IPS DF 4.7 (cell line): ENCODE data around the gene SLC66A2.

Experiments used
- DNase-seq: peaks from one replicate; pipeline ENCODE4 v3.0.0-alpha.2; 2013; ENCODE audit warnings: low spot score; ENCODE audit errors: extremely low read depth

The SLC66A2 gene

GRCh38 chr18:79952456-79952995, 1.1 kb upstream of the SLC66A2 start:
- no peak for DNase-seq

GRCh38 chr18:79950515-79951341, 725 bp downstream of the SLC66A2 start:
- no peak for DNase-seq

- DNase-seq: no peak
Observed at GRCh38 chr18:79949697-79950487, 1.6 kb downstream of the SLC66A2 start.

GRCh38 chr18:79948719-79949411, 2.6 kb downstream of the SLC66A2 start:
- no peak for DNase-seq

GRCh38 chr18:79947881-79948610, 3.4 kb downstream of the SLC66A2 start:
- DNase-seq: no peak

GRCh38 chr18:79947054-79947755, 4.2 kb downstream of the SLC66A2 start:
- no peak for DNase-seq

- DNase-seq: no peak
Observed at GRCh38 chr18:79945118-79946042, 6.1 kb downstream of the SLC66A2 start.

GRCh38 chr18:79944746-79945117, 6.7 kb downstream of the SLC66A2 start:
- DNase-seq: no peak

DNA sequence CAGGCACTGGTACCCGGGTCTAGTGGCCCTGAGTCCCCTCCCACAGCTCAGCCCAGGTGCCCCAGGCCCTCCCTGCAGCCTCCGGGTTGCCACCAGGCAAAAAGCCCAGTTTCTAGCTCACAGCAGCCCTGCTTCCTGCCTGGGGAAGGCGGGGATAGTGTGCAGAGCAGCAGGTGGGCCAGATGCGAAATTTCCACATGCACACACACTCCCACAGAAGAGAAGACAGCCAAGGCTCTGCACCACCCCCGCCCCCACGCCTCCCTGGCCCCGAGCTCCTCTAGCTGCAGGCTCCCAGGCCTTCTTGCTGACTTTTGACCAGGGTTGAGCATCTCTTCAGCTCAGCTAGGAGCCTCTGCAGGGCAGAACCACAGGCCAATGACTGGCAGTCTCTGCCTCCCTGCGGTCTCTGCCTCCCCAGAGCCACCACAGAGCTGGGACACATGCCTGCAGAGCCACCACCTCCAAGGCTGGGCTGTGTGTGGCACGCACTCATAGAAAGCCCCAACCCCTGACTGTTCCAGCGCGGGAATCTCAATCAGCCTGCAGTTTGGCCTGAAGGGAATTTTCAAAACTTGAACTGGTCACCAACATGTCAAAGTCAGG, 7.2 kb downstream of the SLC66A2 start:
- no peak for DNase-seq

- no peak for DNase-seq
Observed at GRCh38 chr18:79943608-79944125, 7.8 kb downstream of the SLC66A2 start.

GRCh38 chr18:79942786-79943607, 8.5 kb downstream of the SLC66A2 start:
- DNase-seq: no peak

DNA sequence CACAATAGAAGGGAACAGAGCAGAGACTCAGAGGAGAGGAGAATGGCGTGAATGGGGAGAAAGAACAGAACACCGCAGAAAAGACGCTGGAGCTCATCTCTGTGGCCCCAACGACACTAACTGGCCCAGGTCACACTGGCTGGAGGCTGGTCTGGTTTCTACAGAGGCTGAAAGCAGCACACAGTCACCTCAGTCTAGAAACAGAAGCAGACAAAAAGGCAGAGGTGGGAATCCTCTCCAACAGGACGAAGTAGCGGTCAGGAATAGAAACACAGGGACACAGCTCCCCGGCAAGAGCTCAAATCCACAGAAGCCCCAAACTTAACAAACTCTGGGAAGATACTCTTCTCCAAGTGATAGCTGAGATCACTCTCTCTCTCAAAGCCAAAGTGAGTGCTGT, 9.2 kb downstream of the SLC66A2 start:
- no peak for DNase-seq

DNA sequence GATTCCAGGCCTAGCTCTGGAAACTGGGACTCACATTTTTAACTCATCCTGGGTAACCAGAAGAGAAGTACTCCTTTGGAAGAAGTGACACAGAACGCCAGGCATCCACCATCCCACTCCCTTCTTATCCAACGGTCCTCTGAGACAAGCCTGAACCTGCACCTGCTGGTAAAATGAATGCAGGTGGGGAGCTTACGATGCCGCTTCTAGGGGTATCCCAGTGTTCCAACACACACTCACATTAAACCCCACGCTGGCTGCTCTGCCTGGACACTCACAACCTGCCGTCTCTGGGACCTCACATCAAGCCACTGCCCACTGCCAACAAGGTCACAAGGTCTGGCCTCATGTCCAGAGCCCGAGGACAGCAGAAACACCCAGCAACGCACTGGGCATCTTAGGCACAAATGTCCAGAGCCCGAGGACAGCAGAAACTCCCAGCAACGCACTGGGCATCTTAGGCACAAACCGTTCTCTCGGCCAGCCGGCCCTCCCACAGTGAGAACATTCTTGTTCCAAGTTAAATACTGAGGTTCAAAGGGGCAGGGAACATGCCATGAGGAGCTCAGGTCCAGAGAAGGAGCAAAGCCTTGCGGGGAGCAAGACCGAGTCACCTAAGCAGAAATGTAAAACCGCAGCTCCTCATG, 9.9 kb downstream of the SLC66A2 start:
- DNase-seq: no peak

DNA sequence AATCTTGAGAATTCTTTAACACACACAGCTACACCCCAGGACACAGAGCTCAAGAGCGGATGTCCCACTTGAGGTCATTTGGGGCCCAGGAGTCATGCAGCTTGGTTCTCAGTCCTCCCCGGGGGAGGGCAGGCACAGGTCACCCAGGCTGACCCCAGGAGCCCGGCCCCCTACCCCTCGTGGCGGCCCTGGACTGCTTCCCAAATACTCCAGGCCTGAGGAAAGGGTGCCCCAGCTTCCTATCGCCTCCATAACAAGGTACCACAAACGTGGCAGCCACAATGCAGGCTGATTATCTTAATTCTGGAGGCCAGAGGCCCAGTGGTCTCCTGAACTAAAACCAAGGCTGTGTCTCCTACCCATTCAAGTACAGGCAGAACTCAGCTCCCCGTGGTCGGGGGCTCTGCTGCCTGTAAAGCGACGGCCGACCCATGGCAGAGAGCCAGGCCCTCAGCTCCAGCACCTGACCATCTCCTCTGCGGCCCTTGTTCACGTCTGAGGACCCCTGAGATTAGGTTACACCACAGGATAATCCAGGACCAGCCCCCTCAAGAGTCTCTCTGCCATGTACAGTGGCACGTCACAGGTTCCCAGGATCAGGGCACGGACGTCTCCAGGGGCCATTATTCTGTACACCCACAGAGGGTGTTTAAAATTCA, 10.5 kb downstream of the SLC66A2 start:
- no peak for DNase-seq

- no peak for DNase-seq
Observed at GRCh38 chr18:79940126-79940813, 11.2 kb downstream of the SLC66A2 start.

DNA sequence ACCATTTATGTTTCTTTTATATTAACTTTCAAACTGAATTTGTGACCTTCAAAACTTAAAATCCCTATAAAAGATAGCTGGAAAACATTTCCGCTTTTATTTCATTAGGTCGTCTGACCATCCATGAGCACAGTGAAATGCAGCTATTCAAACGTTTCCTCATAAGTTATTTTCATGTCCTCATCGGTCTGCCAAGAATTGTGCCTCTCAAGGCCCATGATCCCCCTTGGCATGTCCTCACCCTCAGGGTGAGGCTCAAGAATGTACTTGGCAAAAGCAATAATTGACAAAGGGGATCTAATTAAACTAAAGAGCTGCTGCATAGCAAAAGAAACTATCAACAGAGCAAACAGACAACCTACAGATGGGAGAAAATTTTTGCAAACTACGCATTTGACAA, 12.4 kb downstream of the SLC66A2 start:
- DNase-seq: no peak
